Measurements from ENCODE around the gene CISD3. TPM values are rescaled to one million over a fixed set of nuclear protein-coding genes. Genes with fewer than 3 reads are reported as not detected.

CISD3 gene
- total RNA-seq, 4 donors from 2014 or later = 6.8 to 12.7 (median 10.1) TPM

DNA sequence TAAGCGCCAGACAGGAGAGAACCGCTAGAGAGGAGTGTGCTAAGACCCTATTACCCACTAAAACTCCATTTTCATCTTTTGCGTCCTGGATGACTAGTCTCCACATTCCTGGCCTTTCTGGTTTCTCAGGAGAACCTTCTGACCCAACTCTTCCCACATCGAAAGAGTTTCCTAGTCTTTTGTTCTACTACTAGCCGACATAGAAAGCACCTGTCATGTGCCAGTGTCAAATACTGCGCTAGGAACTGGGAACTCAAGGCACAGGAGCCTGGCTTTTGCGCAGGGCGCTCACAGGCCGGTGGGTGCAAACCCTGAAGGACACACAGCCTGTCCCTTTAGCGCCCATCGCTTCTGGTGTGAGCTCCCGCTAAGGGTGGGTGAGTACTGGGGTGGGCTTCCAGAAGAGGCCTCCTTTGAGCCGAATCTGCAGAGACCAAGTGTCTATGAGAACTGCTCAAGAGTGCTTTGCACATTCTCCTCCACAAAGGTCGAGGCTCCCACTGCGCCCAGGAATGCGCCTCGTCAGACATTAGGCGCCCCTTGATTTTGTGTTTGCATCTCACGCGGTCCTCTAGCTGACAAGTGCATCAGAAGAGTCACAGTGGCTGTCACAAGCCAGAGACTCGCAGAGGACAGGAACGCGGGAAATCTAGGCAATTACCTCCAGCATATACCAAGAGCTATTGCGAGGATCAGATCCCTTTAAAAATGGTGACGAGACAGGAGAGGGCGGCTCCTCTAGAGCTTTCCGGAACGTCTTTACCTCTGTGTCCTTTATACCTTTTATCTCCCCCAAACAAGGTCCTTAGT lies 20.4 kb downstream of the CISD3 start:
- no peak for DNase-seq (ENCODE audit: low spot score in 2 of 2)
- peak overlapping the region; percentile 96 for H3K4me3 ChIP-seq

DNA sequence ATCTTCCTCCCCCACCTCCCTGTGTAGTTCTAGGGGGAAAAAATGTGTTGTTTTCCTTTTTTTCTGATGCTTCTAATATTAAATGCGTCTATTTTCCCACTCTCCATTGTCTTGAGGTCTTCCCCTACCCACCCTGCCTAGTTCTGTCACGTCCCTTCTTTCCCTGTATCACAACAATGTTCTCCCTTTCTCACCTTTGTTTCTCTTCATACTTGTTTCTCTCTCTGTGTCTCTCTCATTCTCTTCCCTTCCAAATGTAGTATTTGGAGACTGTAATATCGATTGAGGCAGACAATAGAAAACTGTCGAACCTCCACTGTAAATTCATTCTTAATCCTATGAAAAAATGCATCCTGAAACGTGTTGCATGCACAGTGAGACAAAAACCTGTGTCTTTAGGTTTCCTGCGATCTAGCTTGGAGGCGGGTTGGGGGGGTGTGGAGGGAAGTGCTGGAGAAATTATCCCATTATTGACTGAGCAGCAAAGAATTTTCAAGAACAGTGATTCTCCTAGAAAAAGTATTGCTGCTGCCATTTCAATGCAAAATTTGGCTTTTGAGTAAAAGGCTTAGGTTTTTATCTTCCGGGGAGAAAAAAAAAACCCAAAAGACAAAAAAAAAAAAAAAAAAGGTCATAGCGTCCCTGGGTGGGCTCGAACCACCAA lies 21.1 kb downstream of the CISD3 start:
- no peak for DNase-seq (ENCODE audit: low spot score in 2 of 2)
- peak overlapping the region; percentile 96 for H3K4me3 ChIP-seq
- H3K27ac ChIP-seq = peak overlapping the region; percentile 92

More for the DNA sequence above, 20.4 kb downstream of the CISD3 start:
- H3K27me3 ChIP-seq = no peaks in the 10 kb centered on the region
- TF ChIP-seq POLR2A (IDR thresholded peaks at IDR 0.05) (no peak), CTCF (IDR thresholded peaks at IDR 0.05) (no peak), EP300 (IDR thresholded peaks at IDR 0.05) (no peak), POLR2AphosphoS5 (IDR thresholded peaks at IDR 0.05) (no peak)
- no peaks in the 10 kb centered on the region for H3K9me3 ChIP-seq
- peaks cover 74% of the 10 kb centered on the region for H3K4me1 ChIP-seq
- peaks cover 8% of the 10 kb centered on the region for H3K36me3 ChIP-seq
- peak overlapping the region; percentile 92 for H3K27ac ChIP-seq
- 30% methylated on average over 24 of the region's 28 CpGs for WGBS

GRCh38 chr17:38751808-38752307 lies 21.7 kb downstream of the CISD3 start:
- WGBS = 0% methylated on average over 34 of the region's 44 CpGs
- peak; percentile 90 to 92 for DNase-seq (ENCODE audit: low spot score in 2 of 2)

More for the DNA sequence above, 21.1 kb downstream of the CISD3 start:
- WGBS = 5% methylated on average over 10 of the region's 10 CpGs
- Histone ChIP-seq H3K9me3 (no peaks in the 10 kb centered on the region), H3K4me1 (peaks cover 66% of the 10 kb centered on the region), H3K36me3 (peaks cover 15% of the 10 kb centered on the region), H3K27me3 (no peaks in the 10 kb centered on the region)
- no peak for TF ChIP-seq CTCF (IDR thresholded peaks at IDR 0.05)
- no peak for TF ChIP-seq POLR2A (IDR thresholded peaks at IDR 0.05)
- no peak for TF ChIP-seq EP300 (IDR thresholded peaks at IDR 0.05)
- TF ChIP-seq POLR2AphosphoS5 (IDR thresholded peaks at IDR 0.05) = no peak

GRCh38 chr17:38752308-38753070 lies 22.3 kb downstream of the CISD3 start, which contains the start of gene PSMB3:
PSMB3 (plus strand) TSS chr17:38752741; CDS start chr17:38752827, 86 bp downstream.
- Histone ChIP-seq H3K4me3 (peak within 1 kb of the TSS; percentile 96), H3K27me3 (no peaks in the 10 kb centered on the region), H3K36me3 (peaks cover 27% of the 10 kb centered on the region), H3K27ac (peak within 1 kb of the TSS; percentile 92), H3K4me1 (peaks cover 54% of the 10 kb centered on the region), H3K9me3 (no peaks in the 10 kb centered on the region)
- TF ChIP-seq POLR2A (IDR thresholded peaks at IDR 0.05) = peak in 1 of 2 donors; percentile 51
- TF ChIP-seq EP300 (IDR thresholded peaks at IDR 0.05) = no peak
- TF ChIP-seq POLR2AphosphoS5 (IDR thresholded peaks at IDR 0.05) = peak in 2 of 3 donors; percentile 43 to 95
- no peak for TF ChIP-seq CTCF (IDR thresholded peaks at IDR 0.05)
- DNase-seq (ENCODE audit: low spot score in 2 of 2) = peak; percentile 99
- WGBS = under 1% methylated on average over 37 of the region's 44 CpGs

More at GRCh38 chr17:38751808-38752307, 21.7 kb downstream of the CISD3 start:
- Histone ChIP-seq H3K36me3 (peaks cover 21% of the 10 kb centered on the region), H3K4me1 (peaks cover 60% of the 10 kb centered on the region), H3K4me3 (peak overlapping the region; percentile 96), H3K27me3 (no peaks in the 10 kb centered on the region), H3K9me3 (no peaks in the 10 kb centered on the region), H3K27ac (peak overlapping the region; percentile 92)
- TF ChIP-seq POLR2AphosphoS5 (IDR thresholded peaks at IDR 0.05) (peak; percentile 51 to 86 (median 72)), EP300 (IDR thresholded peaks at IDR 0.05) (no peak), POLR2A (IDR thresholded peaks at IDR 0.05) (no peak), CTCF (IDR thresholded peaks at IDR 0.05) (no peak)
